IMR-90 (cell line): ENCODE results near the gene DBI.
"Not testable (repeated sequence)": the region's sequence is repeated elsewhere in the genome, so short reads cannot be mapped to it uniquely, and the experiment has no call there.

Source experiments
- MXI1 ChIP-seq: IDR thresholded peaks from 2 replicates; pipeline ENCODE4 v1.6.1; 2012; ENCODE audit warnings: low read depth, mild to moderate bottlenecking, low read length, moderate library complexity, borderline replicate concordance
- POLR2A ChIP-seq: IDR thresholded peaks from 2 replicates; pipeline ENCODE4 v1.6.1; 2012; ENCODE audit warnings: mild to moderate bottlenecking, low read depth, low read length
- RFX5 ChIP-seq: IDR thresholded peaks from 2 replicates; pipeline ENCODE4 v1.8.0; 2012; ENCODE audit warnings: low read depth, mild to moderate bottlenecking, low read length, moderate library complexity
- TF ChIP-seq, protein P1 (sequence below): conservative IDR thresholded peaks from 2 replicates; pipeline ENCODE4 v1.5.1; 2012; ENCODE audit warnings: mild to moderate bottlenecking, low read depth, low read length, improper control_type of control experiment

GRCh38 chr2:119373907-119374745 is 7.3 kb downstream of the DBI start:
- not testable (repeated sequence) for TF ChIP-seq RFX5, POLR2A, MXI1
- TF ChIP-seq, protein P1, sequence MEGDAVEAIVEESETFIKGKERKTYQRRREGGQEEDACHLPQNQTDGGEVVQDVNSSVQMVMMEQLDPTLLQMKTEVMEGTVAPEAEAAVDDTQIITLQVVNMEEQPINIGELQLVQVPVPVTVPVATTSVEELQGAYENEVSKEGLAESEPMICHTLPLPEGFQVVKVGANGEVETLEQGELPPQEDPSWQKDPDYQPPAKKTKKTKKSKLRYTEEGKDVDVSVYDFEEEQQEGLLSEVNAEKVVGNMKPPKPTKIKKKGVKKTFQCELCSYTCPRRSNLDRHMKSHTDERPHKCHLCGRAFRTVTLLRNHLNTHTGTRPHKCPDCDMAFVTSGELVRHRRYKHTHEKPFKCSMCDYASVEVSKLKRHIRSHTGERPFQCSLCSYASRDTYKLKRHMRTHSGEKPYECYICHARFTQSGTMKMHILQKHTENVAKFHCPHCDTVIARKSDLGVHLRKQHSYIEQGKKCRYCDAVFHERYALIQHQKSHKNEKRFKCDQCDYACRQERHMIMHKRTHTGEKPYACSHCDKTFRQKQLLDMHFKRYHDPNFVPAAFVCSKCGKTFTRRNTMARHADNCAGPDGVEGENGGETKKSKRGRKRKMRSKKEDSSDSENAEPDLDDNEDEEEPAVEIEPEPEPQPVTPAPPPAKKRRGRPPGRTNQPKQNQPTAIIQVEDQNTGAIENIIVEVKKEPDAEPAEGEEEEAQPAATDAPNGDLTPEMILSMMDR, result not testable (repeated sequence)
